Pancreas (tissue), 10 donors: ENCODE results near the gene GJA4. TPM values are rescaled to one million over a fixed set of nuclear protein-coding genes. Genes with fewer than 3 reads are reported as not detected.

Source experiments
- ATAC-seq, 4 donors: fragments of 200-7000 bp; cut with Tn5 transposase; one replicate each; pipeline versions ENCODE4 v1.8.0 to v1.9.1; 2020; ENCODE audit warnings: mild to moderate bottlenecking in 4 of 4, moderate library complexity in 4 of 4
- DNase-seq, 6 donors: peaks; one replicate each; pipeline ENCODE4 v3.0.0-alpha.2; 2020
- FAIRE-seq: peaks from 2 replicates; lab custom pipeline; 2012; peaks lifted over from hg19 to GRCh38; lab: Jason Lieb, UNC
- H3K27ac ChIP-seq, 4 donors: fragments of 200-600 bp; sonication (generic); 1 replicate in 3 of 4; 2 replicates in 1 of 4; pipeline versions ENCODE4 v1.5.0 to v1.8.0; 2020
- H3K27me3 ChIP-seq, 4 donors: fragments of 200-600 bp; one replicate each; pipeline ENCODE4 v1.8.0; 2021
- H3K36me3 ChIP-seq, 3 donors: fragments of 200-600 bp; sonication (generic) in 1 of 3; one replicate each; pipeline versions ENCODE4 v1.5.0 to v1.8.0; 2020 to 2021
- H3K4me1 ChIP-seq, 3 donors: fragments of 200-600 bp; one replicate each; pipeline ENCODE4 v1.8.0; 2021
- H3K4me3 ChIP-seq, 4 donors: fragments of 200-600 bp; sonication (generic) in 2 of 4; one replicate each; pipeline versions ENCODE4 v1.5.0 to v1.8.0; 2020 to 2021
- H3K9me3 ChIP-seq, 4 donors: fragments of 200-600 bp; one replicate each; pipeline ENCODE4 v1.8.0; 2021
- WGBS, 2 donors: extraction: QIAGEN DNeasy Blood & Tissue Kit; methylation state at CpG; one replicate each; pipeline ENCODE4 v1.1.7; 2013; 5-methylcytosine and 5-hydroxymethylcytosine counted together
- intact Hi-C, 3 donors: fragments of 100-400 bp; cut with DNase I; formaldehyde crosslinking; loops; one replicate each; pipeline versions ENCODE4 v1.11.1 to v1.14.2; 2022
- polyA plus RNA-seq, 2 donors: library from polyadenylated mRNA; stranded (reverse); fragments of 200-250 nt; gene quantifications; one replicate each; pipeline ENCODE4 v1.2.3, GENCODE V29; 2013
- total RNA-seq, 6 donors: library from RNA; stranded (reverse); fragmentation: NEBNext Ultra II Directional in 4 of 6; extraction: Animal tissue kit (Norgen Biotek cat#: 25700) in 4 of 6; gene quantifications; one replicate each; pipeline versions ENCODE4 v1.2.1 to v1.2.4, GENCODE V29; 2021 to 2023
- TF ChIP-seq, protein P1 (sequence below), 4 donors: fragments of 200-600 bp; sonication (generic) in 3 of 4; IDR thresholded peaks; one replicate each; pipeline versions ENCODE4 v1.5.0 to v1.8.0; 2021; ENCODE audit warnings: antibody characterized with exemption in 4 of 4
- donor health status: healthy with polysubstance abuse.
- donor health status: DM: no; HTN: no; CAD: no; lungs with moderate emphysema.
- donor health status: DM: no; HTN: no; CAD: no.
- donor health status: control.
- donor health status: control.
- donor health status: Bipolar disorder and iron deficiency.
- donor health status: DM: yes; HTN: yes; CAD: no.
- donor health status: DM: no; HTN: no; CAD: no.
- donor health status: DM: no; HTN: no; CAD: no.
- donor health status: DM: yes; HTN: yes; CAD: no.

GJA4 gene
- total and polyA plus RNA-seq, 8 donors = 1.1 to 6.7 (median 1.6) TPM

DNA sequence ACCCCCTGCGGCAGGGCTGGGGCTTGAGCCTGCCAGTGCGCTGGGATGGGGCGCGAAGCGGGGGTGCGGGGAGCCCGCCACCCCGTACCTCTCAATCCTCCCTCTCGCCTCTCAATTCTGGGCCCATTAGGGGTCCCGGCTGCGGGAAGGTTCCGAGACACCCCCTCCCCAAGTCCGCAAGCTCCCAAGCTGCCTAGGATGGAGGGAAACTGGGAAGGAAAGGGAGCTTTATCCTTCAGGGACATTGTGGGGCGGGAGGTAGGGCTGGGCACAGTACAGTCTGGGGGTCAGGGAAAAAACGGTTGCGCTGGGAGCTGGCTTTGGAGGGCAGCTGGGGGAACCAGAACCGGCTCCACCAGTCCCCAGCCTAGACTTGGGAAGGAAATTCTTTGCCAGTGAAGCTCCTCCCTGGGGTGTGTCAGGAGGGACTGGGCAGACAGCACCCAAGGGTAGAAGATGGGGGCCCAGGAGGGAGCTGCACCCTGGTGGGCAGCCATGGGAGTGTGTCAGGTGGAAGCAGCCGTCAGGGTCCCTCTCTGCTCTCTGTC, 10.9 kb upstream of the GJA4 start:
- no peak for DNase-seq

DNA sequence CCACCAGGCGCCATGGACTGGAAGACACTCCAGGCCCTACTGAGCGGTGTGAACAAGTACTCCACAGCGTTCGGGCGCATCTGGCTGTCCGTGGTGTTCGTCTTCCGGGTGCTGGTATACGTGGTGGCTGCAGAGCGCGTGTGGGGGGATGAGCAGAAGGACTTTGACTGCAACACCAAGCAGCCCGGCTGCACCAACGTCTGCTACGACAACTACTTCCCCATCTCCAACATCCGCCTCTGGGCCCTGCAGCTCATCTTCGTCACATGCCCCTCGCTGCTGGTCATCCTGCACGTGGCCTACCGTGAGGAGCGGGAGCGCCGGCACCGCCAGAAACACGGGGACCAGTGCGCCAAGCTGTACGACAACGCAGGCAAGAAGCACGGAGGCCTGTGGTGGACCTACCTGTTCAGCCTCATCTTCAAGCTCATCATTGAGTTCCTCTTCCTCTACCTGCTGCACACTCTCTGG, 8.0 kb upstream of the GJA4 start:
- DNase-seq = no peak

More for the DNA sequence above, 10.9 kb upstream of the GJA4 start:
- ATAC-seq (peak; percentile 32 to 40 (median 37)), FAIRE-seq (no peak)
- H3K27me3 ChIP-seq = no peaks in the 10 kb centered on the region
- H3K36me3 ChIP-seq = no peaks in the 10 kb centered on the region
- H3K4me1 ChIP-seq = peaks cover 0 to 13% (median 5%) of the 10 kb centered on the region in 3 donors
- no peaks in the 10 kb centered on the region for H3K9me3 ChIP-seq
- H3K27ac ChIP-seq = no peak overlapping the region
- intact Hi-C loops = no loop called here
- TF ChIP-seq, protein P1, sequence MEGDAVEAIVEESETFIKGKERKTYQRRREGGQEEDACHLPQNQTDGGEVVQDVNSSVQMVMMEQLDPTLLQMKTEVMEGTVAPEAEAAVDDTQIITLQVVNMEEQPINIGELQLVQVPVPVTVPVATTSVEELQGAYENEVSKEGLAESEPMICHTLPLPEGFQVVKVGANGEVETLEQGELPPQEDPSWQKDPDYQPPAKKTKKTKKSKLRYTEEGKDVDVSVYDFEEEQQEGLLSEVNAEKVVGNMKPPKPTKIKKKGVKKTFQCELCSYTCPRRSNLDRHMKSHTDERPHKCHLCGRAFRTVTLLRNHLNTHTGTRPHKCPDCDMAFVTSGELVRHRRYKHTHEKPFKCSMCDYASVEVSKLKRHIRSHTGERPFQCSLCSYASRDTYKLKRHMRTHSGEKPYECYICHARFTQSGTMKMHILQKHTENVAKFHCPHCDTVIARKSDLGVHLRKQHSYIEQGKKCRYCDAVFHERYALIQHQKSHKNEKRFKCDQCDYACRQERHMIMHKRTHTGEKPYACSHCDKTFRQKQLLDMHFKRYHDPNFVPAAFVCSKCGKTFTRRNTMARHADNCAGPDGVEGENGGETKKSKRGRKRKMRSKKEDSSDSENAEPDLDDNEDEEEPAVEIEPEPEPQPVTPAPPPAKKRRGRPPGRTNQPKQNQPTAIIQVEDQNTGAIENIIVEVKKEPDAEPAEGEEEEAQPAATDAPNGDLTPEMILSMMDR (IDR thresholded peaks at IDR 0.05) = no peak
- WGBS, 2 donors = 6 to 8% methylated on average over 18 of the region's 18 CpGs
- H3K4me3 ChIP-seq = peak overlapping the region in 2 of 4 donors; percentile 41 to 48

DNA sequence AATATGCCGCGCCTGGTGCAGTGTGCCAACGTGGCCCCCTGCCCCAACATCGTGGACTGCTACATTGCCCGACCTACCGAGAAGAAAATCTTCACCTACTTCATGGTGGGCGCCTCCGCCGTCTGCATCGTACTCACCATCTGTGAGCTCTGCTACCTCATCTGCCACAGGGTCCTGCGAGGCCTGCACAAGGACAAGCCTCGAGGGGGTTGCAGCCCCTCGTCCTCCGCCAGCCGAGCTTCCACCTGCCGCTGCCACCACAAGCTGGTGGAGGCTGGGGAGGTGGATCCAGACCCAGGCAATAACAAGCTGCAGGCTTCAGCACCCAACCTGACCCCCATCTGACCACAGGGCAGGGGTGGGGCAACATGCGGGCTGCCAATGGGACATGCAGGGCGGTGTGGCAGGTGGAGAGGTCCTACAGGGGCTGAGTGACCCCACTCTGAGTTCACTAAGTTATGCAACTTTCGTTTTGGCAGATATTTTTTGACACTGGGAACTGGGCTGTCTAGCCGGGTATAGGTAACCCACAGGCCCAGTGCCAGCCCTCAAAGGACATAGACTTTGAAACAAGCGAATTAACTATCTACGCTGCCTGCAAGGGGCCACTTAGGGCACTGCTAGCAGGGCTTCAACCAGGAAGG, 7.4 kb upstream of the GJA4 start:
- Histone ChIP-seq H3K27me3 (no peaks in the 10 kb centered on the region), H3K36me3 (no peaks in the 10 kb centered on the region), H3K4me1 (peaks cover 0 to 13% (median 5%) of the 10 kb centered on the region in 3 donors), H3K27ac (no peak overlapping the region), H3K4me3 (no peak overlapping the region), H3K9me3 (no peaks in the 10 kb centered on the region)
- 76 to 80% methylated on average over 22 of the region's 22 CpGs for WGBS, 2 donors
- FAIRE-seq = no peak
- intact Hi-C loops = loop anchor here in 1 of 3 donors (5.0 kb wide), 1 partner anchor 67 kb away; no protein-coding TSS in a partner anchor
- ATAC-seq = no peak
- DNase-seq = no peak
- TF ChIP-seq, protein P1 (IDR thresholded peaks at IDR 0.05) = no peak

More for the DNA sequence above, 8.0 kb upstream of the GJA4 start:
- H3K9me3 ChIP-seq = no peaks in the 10 kb centered on the region
- peaks cover 0 to 13% (median 5%) of the 10 kb centered on the region in 3 donors for H3K4me1 ChIP-seq
- no peak for FAIRE-seq
- H3K27me3 ChIP-seq = no peaks in the 10 kb centered on the region
- H3K27ac ChIP-seq = no peak overlapping the region
- no peak overlapping the region for H3K4me3 ChIP-seq
- no peaks in the 10 kb centered on the region for H3K36me3 ChIP-seq
- intact Hi-C loops = loop anchor here in 1 of 3 donors (5.0 kb wide), 1 partner anchor 68 kb away; no protein-coding TSS in a partner anchor
- ATAC-seq = no peak
- WGBS, 2 donors = 85 to 93% methylated on average over 28 of the region's 28 CpGs
- TF ChIP-seq, protein P1 (IDR thresholded peaks at IDR 0.05) = no peak

DNA sequence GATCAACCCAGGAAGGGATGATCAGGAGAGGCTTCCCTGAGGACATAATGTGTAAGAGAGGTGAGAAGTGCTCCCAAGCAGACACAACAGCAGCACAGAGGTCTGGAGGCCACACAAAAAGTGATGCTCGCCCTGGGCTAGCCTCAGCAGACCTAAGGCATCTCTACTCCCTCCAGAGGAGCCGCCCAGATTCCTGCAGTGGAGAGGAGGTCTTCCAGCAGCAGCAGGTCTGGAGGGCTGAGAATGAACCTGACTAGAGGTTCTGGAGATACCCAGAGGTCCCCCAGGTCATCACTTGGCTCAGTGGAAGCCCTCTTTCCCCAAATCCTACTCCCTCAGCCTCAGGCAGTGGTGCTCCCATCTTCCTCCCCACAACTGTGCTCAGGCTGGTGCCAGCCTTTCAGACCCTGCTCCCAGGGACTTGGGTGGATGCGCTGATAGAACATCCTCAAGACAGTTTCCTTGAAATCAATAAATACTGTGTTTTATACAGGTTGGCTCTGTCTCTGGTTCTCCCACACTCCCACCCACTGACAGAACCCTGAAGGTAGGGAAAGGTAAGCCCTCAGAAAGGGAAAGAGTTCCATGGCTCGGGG, 6.8 kb upstream of the GJA4 start:
- WGBS, 2 donors = 50 to 63% methylated on average over 4 of the region's 4 CpGs
- intact Hi-C loops = loop anchor here in 1 of 3 donors (5.0 kb wide), 1 partner anchor 66 kb away; no protein-coding TSS in a partner anchor
- no peak for DNase-seq
- Histone ChIP-seq H3K27me3 (no peaks in the 10 kb centered on the region), H3K27ac (no peak overlapping the region), H3K4me3 (no peak overlapping the region), H3K9me3 (no peaks in the 10 kb centered on the region), H3K36me3 (no peaks in the 10 kb centered on the region), H3K4me1 (peaks cover 0 to 13% (median 5%) of the 10 kb centered on the region in 3 donors)
- no peak for FAIRE-seq
- TF ChIP-seq, protein P1 (IDR thresholded peaks at IDR 0.05) = no peak
- no peak for ATAC-seq
